CD4-positive, alpha-beta T cell (primary cell): Measurements from ENCODE around the gene DCP2. TPM values are rescaled to one million over a fixed set of nuclear protein-coding genes. Genes with fewer than 3 reads are reported as not detected.
"Not testable (repeated sequence)": the region's sequence is repeated elsewhere in the genome, so short reads cannot be mapped to it uniquely, and the experiment has no call there.

Source experiments
- ATAC-seq: fragments of 200-7000 bp; cut with Tn5 transposase; one replicate; pipeline ENCODE4 v1.10.0; 2022; ENCODE audit warnings: mild to moderate bottlenecking; ENCODE audit not compliant: poor library complexity
- CTCF ChIA-PET: fragments of 350-600 bp; sonication (Branson Sonifier 250); formaldehyde crosslinking; loops from one replicate; lab custom pipeline; 2021; ENCODE audit warnings: antibody characterized with exemption, inconsistent platforms; lab: Charles Lee
- POLR2A ChIA-PET: fragments of 350-600 bp; sonication (Branson Sonifier 250); formaldehyde crosslinking; loops from one replicate; lab custom pipeline; 2021; ENCODE audit warnings: antibody characterized with exemption, inconsistent platforms; lab: Charles Lee
- DNase-seq, 14 experiments: peaks; one replicate each; pipeline ENCODE4 v3.0.0-alpha.2; 2013 to 2020; ENCODE audit warnings: mixed read lengths in 2 of 14
- H3K27ac ChIP-seq, 2 donors: one replicate each; pipeline versions ENCODE4 v1.5.1 to v1.7.0; 2013; ENCODE audit warnings: low read length in 2 of 2, low read depth in 1 of 2, mild to moderate bottlenecking in 1 of 2
- H3K27me3 ChIP-seq, 2 experiments: 1 replicate in 1 of 2; 2 replicates in 1 of 2; pipeline versions ENCODE4 v1.6.1 to v1.7.0; 2013; ENCODE audit warnings: low read length in 2 of 2, control low read depth in 1 of 2, mild to moderate bottlenecking in 1 of 2, moderate library complexity in 1 of 2; ENCODE audit not compliant: insufficient read depth in 2 of 2, control insufficient read depth in 1 of 2
- H3K36me3 ChIP-seq: one replicate; pipeline ENCODE4 v1.6.1; 2013; ENCODE audit warnings: low read length, control low read depth; ENCODE audit not compliant: insufficient read depth
- H3K4me1 ChIP-seq: one replicate; pipeline ENCODE4 v1.6.1; 2013; ENCODE audit warnings: low read length, control low read depth; ENCODE audit not compliant: insufficient read depth
- H3K4me3 ChIP-seq: one replicate; pipeline ENCODE4 v1.5.1; 2013; ENCODE audit warnings: mild to moderate bottlenecking, low read length, moderate library complexity
- H3K9me3 ChIP-seq, 2 experiments: 1 replicate in 1 of 2; 2 replicates in 1 of 2; pipeline versions ENCODE4 v1.6.1 to v1.7.0; 2013; ENCODE audit warnings: low read length in 2 of 2, mild to moderate bottlenecking in 2 of 2, control low read depth in 1 of 2, moderate library complexity in 1 of 2; ENCODE audit not compliant: control insufficient read depth in 1 of 2, insufficient read depth in 1 of 2
- H3K27ac Mint-ChIP-seq: one replicate; pipeline ENCODE4 v1.8.0; 2020; ENCODE audit warnings: mixed read lengths
- H3K27me3 Mint-ChIP-seq: one replicate; pipeline ENCODE4 v1.8.0; 2021; ENCODE audit warnings: mixed read lengths
- H3K36me3 Mint-ChIP-seq: one replicate; pipeline ENCODE4 v1.8.0; 2021; ENCODE audit warnings: low read depth, mixed read lengths
- H3K4me1 Mint-ChIP-seq: one replicate; pipeline ENCODE4 v1.8.0; 2021; ENCODE audit warnings: low read depth, mixed read lengths
- H3K4me3 Mint-ChIP-seq: one replicate; pipeline ENCODE4 v1.8.0; 2020; ENCODE audit warnings: mild to moderate bottlenecking, mixed read lengths
- H3K9me3 Mint-ChIP-seq: one replicate; pipeline ENCODE4 v1.8.0; 2020; ENCODE audit warnings: mixed read lengths
- CTCF ChIP-seq: fragments of 200-600 bp; IDR thresholded peaks from one replicate; pipeline ENCODE4 v1.8.0; 2022; ENCODE audit warnings: antibody characterized with exemption, mild to moderate bottlenecking
- intact Hi-C, 2 experiments: fragments of 100-400 bp; cut with DNase I in 1 of 2; cut with micrococcal nuclease in 1 of 2; formaldehyde crosslinking; loops; one replicate each; pipeline versions ENCODE4 v1.15.1 to v1.9.0; 2023 to 2025; cut with DNase I, micrococcal nuclease
- total RNA-seq, 174 experiments: library from RNA in 2 of 174; stranded (reverse) in 2 of 174; gene quantifications; one replicate each; pipeline ENCODE4 v1.2.3 and lab custom pipeline; 2021 to 2026

The DCP2 gene
- total RNA-seq, 2 experiments from 2014 or later = 86.3 to 87.1 TPM

- CTCF ChIA-PET = interaction anchor here (0.7 to 0.9 kb wide), 2 partner anchors 45 to 786 kb away, joined by 3 read pairs; no protein-coding TSS in a partner anchor
- intact Hi-C loops = loop anchor here in 1 of 2 experiments (5.0 to 10.0 kb wide), 2 partner anchors 96 to 409 kb away; partner anchors contain the start of gene SRP19
- H3K4me3 ChIP-seq = no peak overlapping the region
- TF ChIP-seq CTCF = no peak
- DNase-seq = no peak
- no peaks in the 10 kb centered on the region for H3K9me3 Mint-ChIP-seq
- H3K36me3 Mint-ChIP-seq = no peaks in the 10 kb centered on the region
- H3K4me1 Mint-ChIP-seq = peaks cover 13% of the 10 kb centered on the region
- no peak overlapping the region for H3K27ac Mint-ChIP-seq
- no peaks in the 10 kb centered on the region for H3K27me3 ChIP-seq
- H3K4me3 Mint-ChIP-seq = no peak overlapping the region
- H3K27ac ChIP-seq = no peak overlapping the region
- POLR2A ChIA-PET = interaction anchor here (1.1 to 1.9 kb wide), 2 partner anchors 15 to 39 kb away, joined by 3 to 8 read pairs; partner anchors contain the start of gene DCP2
- no peaks in the 10 kb centered on the region for H3K27me3 Mint-ChIP-seq
- no peaks in the 10 kb centered on the region for H3K4me1 ChIP-seq
- no peaks in the 10 kb centered on the region for H3K9me3 ChIP-seq
- H3K36me3 ChIP-seq = no peaks in the 10 kb centered on the region
- no peak for ATAC-seq
These were observed 15.6 kb upstream of the DCP2 start for GRCh38 chr5:112960863-112961504.

DNA sequence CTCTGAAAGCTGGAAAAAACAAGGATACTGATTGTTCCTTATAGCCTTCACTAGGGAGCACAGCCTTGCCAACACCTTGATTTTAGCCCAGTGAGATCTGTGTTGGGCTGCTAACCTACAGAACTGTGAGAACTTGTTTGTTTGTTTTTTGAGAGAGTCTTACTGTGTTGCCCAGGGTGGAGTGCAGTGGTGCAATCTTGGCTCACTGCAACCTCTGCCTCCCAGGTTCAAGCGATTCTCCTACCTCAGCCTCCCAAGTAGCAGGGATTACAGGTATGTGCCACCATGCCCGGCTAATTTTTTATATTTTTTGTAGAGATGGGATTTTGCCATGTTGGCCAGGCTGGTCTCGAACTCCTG, 13.2 kb upstream of the DCP2 start:
- peaks cover 13% of the 10 kb centered on the region for H3K4me1 Mint-ChIP-seq
- not testable (repeated sequence) for H3K4me3 Mint-ChIP-seq, H3K9me3 ChIP-seq, H3K36me3 ChIP-seq, DNase-seq, H3K27me3 ChIP-seq, H3K27me3 Mint-ChIP-seq, H3K27ac Mint-ChIP-seq, H3K27ac ChIP-seq, H3K4me3 ChIP-seq, H3K9me3 Mint-ChIP-seq, H3K4me1 ChIP-seq, H3K36me3 Mint-ChIP-seq, ATAC-seq
- intact Hi-C loops = loop anchor here (2.0 to 10.0 kb wide), 4 partner anchors 41 to 411 kb away; partner anchors contain the start of genes REEP5 (in 1 of the 2) and SRP19 (in 1 of the 2)
- ChIA-PET CTCF (interaction anchor here (1.6 kb wide), 1 partner anchor 11 kb away, joined by 8 read pairs; no protein-coding TSS in a partner anchor), POLR2A (interaction anchor here (0.6 to 1.7 kb wide), 4 partner anchors 12 to 42 kb away, joined by 3 to 6 read pairs (median 4); no protein-coding TSS in a partner anchor)

DNA sequence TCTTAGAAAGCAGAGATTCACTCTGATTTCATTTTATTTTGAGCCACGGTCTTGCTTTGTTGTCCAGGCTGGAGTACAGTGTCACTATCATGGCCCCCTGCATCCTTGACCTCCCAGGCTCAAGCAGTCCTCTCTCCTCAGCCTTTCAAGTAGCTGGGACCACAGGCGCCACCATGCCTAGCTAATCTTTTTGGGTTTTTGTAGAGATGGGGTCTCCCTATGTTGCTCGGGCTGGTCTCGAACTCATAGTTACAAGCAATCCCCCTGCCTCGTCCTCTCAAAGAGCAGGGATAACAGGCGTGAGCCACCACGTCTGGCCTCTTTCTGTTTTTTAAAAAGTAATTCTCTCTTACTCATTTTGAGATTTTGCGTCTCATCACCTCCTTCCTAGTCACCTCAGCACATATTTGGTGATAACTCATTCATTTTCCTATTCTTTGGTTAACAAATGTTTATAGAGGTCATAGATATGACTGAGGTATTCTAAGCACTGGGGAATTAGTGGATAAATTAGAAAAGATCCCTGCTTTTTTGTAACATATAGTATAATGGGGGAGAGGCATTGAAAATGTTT, 10.8 kb upstream of the DCP2 start:
- ATAC-seq = no peak
- no peaks in the 10 kb centered on the region for H3K36me3 Mint-ChIP-seq
- Histone ChIP-seq H3K4me1 (no peaks in the 10 kb centered on the region), H3K27ac (no peak overlapping the region), H3K4me3 (no peak overlapping the region), H3K27me3 (no peaks in the 10 kb centered on the region), H3K36me3 (no peaks in the 10 kb centered on the region), H3K9me3 (no peaks in the 10 kb centered on the region)
- intact Hi-C loops = loop anchor here in 1 of 2 experiments (10.0 kb wide), 1 partner anchor 101 kb away; the partner anchor contains the start of gene SRP19
- peaks cover 13% of the 10 kb centered on the region for H3K4me1 Mint-ChIP-seq
- TF ChIP-seq CTCF = no peak
- H3K9me3 Mint-ChIP-seq = no peaks in the 10 kb centered on the region
- no peaks in the 10 kb centered on the region for H3K27me3 Mint-ChIP-seq
- H3K4me3 Mint-ChIP-seq = no peak overlapping the region
- DNase-seq = no peak
- ChIA-PET POLR2A (interaction anchor here (1.9 kb wide), 1 partner anchor 10 kb away, joined by 13 read pairs; the partner anchor contains the start of gene DCP2), CTCF (no interaction called here)
- no peak overlapping the region for H3K27ac Mint-ChIP-seq
